Measurements from ENCODE around the gene NRXN3. TPM values are rescaled to one million over a fixed set of nuclear protein-coding genes. Genes with fewer than 3 reads are reported as not detected.

Gene NRXN3
- total RNA-seq, 1 experiment from 2014 or later, result not detected

DNA sequence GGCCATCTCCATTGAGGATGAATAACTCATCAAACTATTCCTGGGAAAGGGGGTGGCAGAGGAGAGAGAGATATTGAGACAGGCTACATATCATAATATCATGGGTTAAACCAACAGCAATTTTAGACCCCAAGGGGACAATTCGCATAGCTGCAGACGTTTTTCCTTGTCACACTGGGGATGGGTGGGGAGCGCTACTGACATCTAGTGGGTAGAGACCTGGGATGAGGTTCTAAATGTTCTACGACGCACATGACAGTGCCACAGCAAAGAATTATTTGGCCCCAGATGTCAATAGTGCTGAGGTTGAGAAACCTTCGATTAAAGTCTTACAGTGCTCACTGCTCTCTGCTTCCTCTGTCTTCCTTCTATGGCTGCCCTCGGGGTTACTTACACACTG, 425.6 kb downstream of the NRXN3 start:
- Histone ChIP-seq H2AFZ (no peak overlapping the region), H3K79me2 (ENCODE audit: low read depth) (no peaks in the 10 kb centered on the region), H3K9me3 (ENCODE audit: insufficient read depth, low read depth) (no peaks in the 10 kb centered on the region), H3K36me3 (ENCODE audit: low read depth) (no peaks in the 10 kb centered on the region), H3K4me2 (no peak overlapping the region), H3K4me1 (replicated peaks; ENCODE audit: insufficient read depth) (no peaks in the 10 kb centered on the region), H4K20me1 (ENCODE audit: insufficient read depth) (no peaks in the 10 kb centered on the region; the same call in 1 of the 2 replicates), H3K27me3 (ENCODE audit: insufficient read depth, low read depth) (no peaks in the 10 kb centered on the region), H3K27ac (no peak overlapping the region), H3F3A (ENCODE audit: insufficient read depth, low read depth) (no peaks in the 10 kb centered on the region), H3K9me2 (ENCODE audit: insufficient read depth) (no peaks in the 10 kb centered on the region), H3K4me3 (no peak overlapping the region)
- POLR2A ChIA-PET (ENCODE audit: unreplicated experiment), result no interaction called here
- TF ChIP-seq CTCF (conservative IDR thresholded peaks at IDR 0.05) (no peak), EZH2 (IDR thresholded peaks at IDR 0.05; ENCODE audit: low read depth) (no peak)
- no peak for DNase-seq
- intact Hi-C loops (cut with micrococcal nuclease; ENCODE audit: unreplicated experiment), result loop anchor here (5.0 kb wide), 1 partner anchor 833 kb away; the partner anchor contains the start of gene SNW1
- BruUV-seq (replicated peaks), result no TSS peak
- CTCF ChIA-PET, result no interaction called here

DNA sequence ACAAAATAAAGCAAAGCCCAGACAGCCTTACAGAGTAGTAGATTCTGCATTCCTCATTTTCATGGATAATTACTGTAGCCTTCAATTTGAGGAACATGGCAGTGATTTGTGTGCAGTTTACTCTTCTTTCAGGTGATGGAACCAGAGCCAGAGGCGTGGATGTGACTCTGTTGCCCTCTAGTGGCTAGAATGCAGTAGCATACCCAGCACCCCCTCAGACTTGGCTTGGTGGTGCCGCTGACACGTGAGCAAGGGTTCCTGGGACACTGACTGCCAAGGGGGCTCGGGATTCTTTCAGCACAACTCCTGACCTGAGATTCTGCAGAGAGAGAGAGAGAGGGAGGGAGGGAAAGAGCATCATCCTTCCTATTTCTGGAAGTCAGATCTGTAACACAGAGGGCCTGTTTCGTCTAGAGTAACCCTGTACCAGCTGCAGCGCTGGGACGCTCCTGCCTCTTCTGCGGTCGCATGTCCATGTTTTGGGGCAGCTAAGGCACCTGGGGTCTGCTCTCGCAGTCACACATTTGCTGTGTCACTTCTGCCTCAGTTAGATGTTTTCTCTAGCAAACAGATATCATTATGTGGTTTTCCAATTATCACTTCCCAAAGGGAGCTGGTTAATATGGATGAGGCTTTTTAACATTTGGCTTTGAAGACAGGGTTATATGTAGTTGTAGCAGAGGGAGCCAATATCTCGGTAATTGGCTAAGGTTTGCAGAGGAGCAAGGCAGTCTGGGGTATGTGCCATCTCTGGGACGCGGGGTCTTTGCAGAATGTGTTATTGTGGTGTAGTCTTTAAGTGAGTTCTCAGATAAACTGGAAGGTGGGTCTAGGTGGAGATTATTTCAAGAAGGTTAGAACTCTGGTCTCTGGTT, 428.1 kb downstream of the NRXN3 start:
- Histone ChIP-seq H3K27me3 (ENCODE audit: insufficient read depth, low read depth) (no peaks in the 10 kb centered on the region), H3K79me2 (ENCODE audit: low read depth) (no peaks in the 10 kb centered on the region), H3K4me2 (no peak overlapping the region), H3K4me1 (replicated peaks; ENCODE audit: insufficient read depth) (no peaks in the 10 kb centered on the region), H3F3A (ENCODE audit: insufficient read depth, low read depth) (no peaks in the 10 kb centered on the region), H3K9me2 (ENCODE audit: insufficient read depth) (no peaks in the 10 kb centered on the region), H3K4me3 (no peak overlapping the region), H3K27ac (no peak overlapping the region), H3K9me3 (ENCODE audit: insufficient read depth, low read depth) (no peaks in the 10 kb centered on the region), H3K36me3 (ENCODE audit: low read depth) (no peaks in the 10 kb centered on the region), H2AFZ (no peak overlapping the region), H4K20me1 (ENCODE audit: insufficient read depth) (no peaks in the 10 kb centered on the region)
- ChIA-PET CTCF (no interaction called here), POLR2A (ENCODE audit: unreplicated experiment) (no interaction called here)
- BruUV-seq (replicated peaks), result no TSS peak
- DNase-seq, result peak in 1 of 2 experiments; percentile 29
- intact Hi-C loops (cut with micrococcal nuclease; ENCODE audit: unreplicated experiment), result loop anchor here (1.0 to 5.0 kb wide), 3 partner anchors 150 to 836 kb away; partner anchors contain the start of gene SNW1
- TF ChIP-seq CTCF (conservative IDR thresholded peaks at IDR 0.05), result peak; percentile 89
- TF ChIP-seq EZH2 (IDR thresholded peaks at IDR 0.05; ENCODE audit: low read depth), result no peak

GRCh38 chr14:78605025-78605762, 435.0 kb downstream of the NRXN3 start:
- H3K27ac ChIP-seq, result no peak overlapping the region
- no peak for DNase-seq
- no peak overlapping the region for H3K4me2 ChIP-seq
- ChIA-PET CTCF (no interaction called here), POLR2A (ENCODE audit: unreplicated experiment) (no interaction called here)
- no peaks in the 10 kb centered on the region for H3K9me3 ChIP-seq (ENCODE audit: insufficient read depth, low read depth)
- intact Hi-C loops (cut with micrococcal nuclease; ENCODE audit: unreplicated experiment), result no loop called here
- no TSS peak for BruUV-seq (replicated peaks)
- TF ChIP-seq EZH2 (IDR thresholded peaks at IDR 0.05; ENCODE audit: low read depth) (no peak), CTCF (conservative IDR thresholded peaks at IDR 0.05) (no peak)
- H3F3A ChIP-seq (ENCODE audit: insufficient read depth, low read depth), result no peaks in the 10 kb centered on the region
- no peaks in the 10 kb centered on the region for H3K9me2 ChIP-seq (ENCODE audit: insufficient read depth)
- H3K4me1 ChIP-seq (replicated peaks; ENCODE audit: insufficient read depth), result no peaks in the 10 kb centered on the region
- H3K4me3 ChIP-seq, result no peak overlapping the region
- H3K27me3 ChIP-seq (ENCODE audit: insufficient read depth, low read depth), result no peaks in the 10 kb centered on the region
- H3K36me3 ChIP-seq (ENCODE audit: low read depth), result no peaks in the 10 kb centered on the region
- H2AFZ ChIP-seq, result no peak overlapping the region
- H4K20me1 ChIP-seq (ENCODE audit: insufficient read depth), result no peaks in the 10 kb centered on the region
- no peaks in the 10 kb centered on the region for H3K79me2 ChIP-seq (ENCODE audit: low read depth)

Data from PC-9 (cell line).